Measurements from ENCODE around the gene RAB11B.
A peak's percentile ranks its signal among the peaks of the same experiment; 100 is the strongest.

GRCh38 chr19:8355631-8356402, 34.3 kb upstream of the RAB11B start:
- TF ChIP-seq CTCF (conservative IDR thresholded peaks at IDR 0.05 in 1 of 2, IDR thresholded peaks at IDR 0.05 in 1 of 2; ENCODE audit: low read depth in 1 of 2, low read length in 2 of 2) = peak in 1 of 2 donors; percentile 14
- no peak for TF ChIP-seq EZH2 (IDR thresholded peaks at IDR 0.05; ENCODE audit: low read length, missing control alignments)

Data from fibroblast of lung (primary cell).